Urothelium cell line (cell line): ENCODE data around the gene C1D.

ENCODE experiments used
- DNase-seq: peaks from one replicate; pipeline ENCODE4 v3.0.0; 2011; ENCODE audit warnings: low spot score, mixed read lengths
- FAIRE-seq: peaks from 2 replicates; lab custom pipeline; 2011; peaks lifted over from hg19 to GRCh38; lab: Jason Lieb, UNC

The C1D gene

GRCh38 chr2:68059784-68060525 is 2.8 kb downstream of the C1D start:
- FAIRE-seq = no peak
- DNase-seq = no peak

- FAIRE-seq (no peak), DNase-seq (no peak)
Observed at GRCh38 chr2:68057658-68058396, 5.0 kb downstream of the C1D start.

- DNase-seq (no peak), FAIRE-seq (no peak)
Observed at GRCh38 chr2:68052717-68053422, 9.9 kb downstream of the C1D start.

GRCh38 chr2:68050353-68050752 is 12.5 kb downstream of the C1D start:
- FAIRE-seq (no peak), DNase-seq (no peak)

- FAIRE-seq (no peak), DNase-seq (no peak)
Observed at GRCh38 chr2:68046642-68047240, 16.1 kb downstream of the C1D start.

GRCh38 chr2:68046224-68046623 is 16.6 kb downstream of the C1D start:
- no peak for FAIRE-seq
- DNase-seq = no peak

GRCh38 chr2:68045342-68045741 is 17.5 kb downstream of the C1D start:
- FAIRE-seq (no peak), DNase-seq (no peak)

- DNase-seq = no peak
- no peak for FAIRE-seq
Observed at GRCh38 chr2:68044099-68044498, 18.7 kb downstream of the C1D start.

GRCh38 chr2:68043695-68044094 is 19.1 kb downstream of the C1D start:
- DNase-seq = no peak
- FAIRE-seq = no peak

GRCh38 chr2:68043032-68043431 is 19.8 kb downstream of the C1D start:
- FAIRE-seq = no peak
- no peak for DNase-seq

GRCh38 chr2:68041704-68042245 is 21.0 kb downstream of the C1D start:
- FAIRE-seq = no peak

GRCh38 chr2:68040078-68040477 is 22.7 kb downstream of the C1D start:
- FAIRE-seq (no peak), DNase-seq (no peak)

More at GRCh38 chr2:68041704-68042245, 21.0 kb downstream of the C1D start:
- no peak for DNase-seq

- FAIRE-seq (no peak), DNase-seq (no peak)
Observed at GRCh38 chr2:68039317-68039716, 23.5 kb downstream of the C1D start.

- FAIRE-seq = no peak
- DNase-seq = no peak
Observed at GRCh38 chr2:68032702-68033101, 30.1 kb downstream of the C1D start.

GRCh38 chr2:68031542-68032160 is 31.2 kb downstream of the C1D start:
- DNase-seq = peak; percentile 49
- peak; percentile 20 for FAIRE-seq

- FAIRE-seq (no peak), DNase-seq (no peak)
Observed at GRCh38 chr2:68031043-68031442, 31.8 kb downstream of the C1D start.

GRCh38 chr2:68030529-68030928 is 32.3 kb downstream of the C1D start:
- FAIRE-seq (no peak), DNase-seq (no peak)

GRCh38 chr2:68027959-68028358 is 34.8 kb downstream of the C1D start:
- FAIRE-seq = no peak
- no peak for DNase-seq

GRCh38 chr2:68024450-68024849 is 38.4 kb downstream of the C1D start:
- DNase-seq = no peak

GRCh38 chr2:68023904-68024303 is 38.9 kb downstream of the C1D start:
- FAIRE-seq = no peak
- no peak for DNase-seq

More at GRCh38 chr2:68024450-68024849, 38.4 kb downstream of the C1D start:
- no peak for FAIRE-seq

GRCh38 chr2:68018727-68019126 is 44.1 kb downstream of the C1D start:
- DNase-seq = no peak
- FAIRE-seq = no peak
